ENCODE results near the gene UTP14C.
"Not testable (repeated sequence)": the region's sequence is repeated elsewhere in the genome, so short reads cannot be mapped to it uniquely, and the experiment has no call there.

Gene UTP14C

DNA sequence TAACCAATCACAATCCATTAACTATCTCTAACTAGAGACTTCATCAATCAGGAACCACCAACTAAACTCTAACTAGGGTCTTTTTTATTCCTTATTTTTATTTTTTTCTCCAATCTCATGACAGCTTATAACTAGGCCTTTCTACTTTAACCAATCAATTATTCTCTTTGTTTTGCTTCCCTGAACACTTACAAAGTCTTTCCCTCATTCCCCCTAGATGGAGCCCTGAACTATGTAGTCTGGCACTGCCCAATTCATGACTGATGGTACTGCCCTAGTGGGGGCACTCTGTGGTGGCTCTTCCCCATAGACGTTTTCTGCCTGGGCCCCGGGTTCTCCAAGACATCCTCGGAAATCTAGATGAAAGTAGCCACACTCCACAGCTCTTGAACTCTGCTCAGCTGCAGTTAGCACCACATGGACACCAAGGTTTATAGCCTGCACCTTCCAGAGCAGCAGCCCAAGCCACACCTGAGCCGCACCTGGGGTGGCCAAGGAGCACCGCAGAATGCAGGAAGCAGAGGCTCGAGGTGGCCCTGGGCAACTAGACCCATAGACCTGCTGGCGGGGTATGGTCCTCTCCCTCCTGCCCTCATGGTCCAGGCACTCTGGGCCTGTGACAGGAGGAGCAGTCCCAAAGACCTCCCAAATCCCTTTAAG lies 19.9 kb upstream of the UTP14C start:
- DNase-seq, result no peak

DNA sequence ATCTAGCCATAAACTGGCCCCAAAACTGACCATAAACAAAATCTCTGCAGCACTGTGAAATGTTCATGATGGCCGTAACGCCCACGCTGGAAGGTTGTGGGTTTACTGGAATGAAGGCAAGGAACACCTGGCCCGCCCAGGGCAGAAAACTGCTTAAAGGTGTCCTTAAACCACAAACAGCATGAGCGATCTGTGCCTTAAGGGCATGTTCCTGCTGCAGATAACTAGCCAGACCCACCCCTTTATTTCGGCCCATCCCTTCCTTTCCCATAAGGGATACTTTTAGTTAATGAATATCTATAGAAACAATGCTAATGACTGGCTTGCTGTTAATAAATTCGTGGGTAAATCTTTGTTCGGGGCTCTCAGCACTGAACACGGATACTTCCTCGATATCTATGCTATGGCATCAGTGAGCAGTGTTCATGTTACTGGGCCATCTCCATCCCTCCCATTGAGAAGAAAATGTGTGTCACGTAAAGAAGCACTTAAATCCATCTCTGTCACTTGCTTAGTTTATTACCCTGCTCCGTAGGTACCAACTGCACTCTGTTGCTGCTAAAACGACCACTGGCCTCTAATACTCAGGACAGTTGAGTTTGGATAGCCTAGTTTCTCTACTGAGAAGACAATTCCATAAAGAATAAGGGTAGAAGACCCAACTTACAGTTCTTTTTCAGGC lies 18.5 kb upstream of the UTP14C start:
- no peak for DNase-seq

- no peak for DNase-seq
Measured at GRCh38 chr13:52006523-52007245, 17.8 kb upstream of the UTP14C start.

GRCh38 chr13:52009946-52010345 lies 14.5 kb upstream of the UTP14C start:
- no peak for DNase-seq

DNA sequence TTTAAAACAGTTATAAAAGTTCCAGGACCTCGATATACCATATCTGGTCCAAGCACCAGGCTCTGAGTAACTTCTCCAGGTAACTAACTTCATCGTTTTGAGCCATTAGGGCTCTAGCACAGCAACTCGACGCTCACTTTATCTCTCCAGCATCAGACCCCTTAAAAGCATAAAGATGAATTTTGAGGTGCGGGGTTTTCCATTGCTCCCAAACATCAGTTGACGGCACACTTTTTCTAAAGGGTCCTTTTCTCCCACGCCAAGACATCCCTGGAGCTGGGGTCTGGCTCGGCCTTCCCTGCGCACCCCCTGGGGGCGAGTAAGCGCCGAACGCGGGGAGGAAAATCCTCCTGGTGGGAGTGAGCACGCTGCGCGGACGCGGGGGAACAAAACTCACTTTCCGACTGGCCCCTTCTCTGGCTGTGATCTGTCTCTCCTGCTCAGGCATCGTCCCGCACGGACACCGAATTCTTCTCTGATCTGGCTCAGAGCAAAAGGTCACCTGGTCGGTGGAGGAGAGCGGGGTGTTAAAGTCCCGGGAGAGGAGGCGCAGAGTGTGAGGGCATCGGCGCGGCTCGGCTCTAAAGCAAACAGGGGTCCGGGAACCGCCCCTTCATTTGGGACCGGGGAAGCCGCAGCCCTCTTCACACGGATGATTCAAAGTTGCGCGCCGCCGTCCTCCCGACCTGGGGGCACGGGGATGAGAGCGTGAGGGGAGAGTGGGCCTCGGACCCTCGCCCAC lies 13.4 kb upstream of the UTP14C start, which contains the start of gene ATP7B:
Gene ATP7B, minus strand, starts transcription at position 561 of the 742 bp plus-strand sequence. Its CDS starts 113 bp downstream, at position 448.
- DNase-seq, result peak; percentile 14

GRCh38 chr13:52011632-52012511 lies 12.6 kb upstream of the UTP14C start, which contains the start of gene ALG11:
Gene ALG11, plus strand, starts transcription at chr13:52012398. Its CDS starts 21 bp downstream, at chr13:52012419.
- peak; percentile 100 for DNase-seq

DNA sequence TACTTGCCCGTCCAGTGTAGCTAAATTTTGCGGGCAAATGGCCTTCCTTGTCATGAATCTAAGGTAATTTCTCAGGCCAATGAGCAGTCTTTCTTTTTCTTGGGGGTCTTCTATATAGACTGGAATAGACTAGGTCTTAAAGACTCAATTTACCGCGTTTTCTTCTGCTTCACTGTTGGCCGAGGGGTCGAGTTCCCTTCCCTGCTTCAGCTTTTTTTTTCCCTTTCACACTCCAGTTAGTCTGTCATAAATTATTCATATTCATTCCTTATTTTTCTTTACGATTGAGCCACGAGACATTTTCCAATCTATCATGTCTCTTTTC lies 12.0 kb upstream of the UTP14C start:
- DNase-seq, result no peak

- DNase-seq, result no peak
Measured at GRCh38 chr13:52016296-52016695, 8.2 kb upstream of the UTP14C start.

DNA sequence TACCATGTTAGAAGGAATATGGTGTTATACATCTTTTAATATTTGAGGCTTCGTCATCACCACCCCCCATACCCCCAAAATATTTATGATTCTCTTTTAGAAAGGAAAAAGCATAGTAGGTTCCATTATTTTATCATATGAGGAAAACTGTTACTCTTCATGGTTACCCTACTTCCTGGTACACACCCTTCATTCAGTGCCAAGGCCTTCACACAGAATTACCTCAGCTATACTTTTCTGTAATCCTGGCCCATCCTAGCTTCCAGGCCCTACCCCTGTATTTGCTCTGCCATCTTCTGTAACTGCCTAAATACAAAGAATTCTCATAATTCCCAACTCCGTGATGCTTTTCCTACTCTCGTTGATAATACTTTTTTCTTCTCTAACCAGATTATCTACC lies 4.3 kb upstream of the UTP14C start:
- DNase-seq, result no peak

DNA sequence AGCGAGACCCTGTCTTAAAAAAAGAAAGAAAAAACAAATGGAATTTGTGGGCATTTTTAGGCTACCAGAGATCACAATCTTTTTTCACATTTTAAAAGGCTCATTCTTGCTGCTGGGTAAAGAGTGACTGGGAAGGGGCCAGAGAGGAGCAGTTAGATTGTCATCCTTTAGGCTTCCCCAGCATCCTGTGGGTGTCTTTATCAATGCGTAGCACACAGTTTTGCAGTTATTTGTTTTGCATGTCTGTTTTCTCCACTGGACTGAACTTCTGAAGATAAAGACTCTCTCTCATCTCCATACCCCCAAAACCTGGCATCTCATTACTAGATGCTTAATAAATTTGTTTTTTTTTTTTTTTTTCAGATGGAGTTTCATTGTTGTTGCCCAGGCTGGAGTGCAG lies 2.1 kb upstream of the UTP14C start:
- DNase-seq, result no peak

DNA sequence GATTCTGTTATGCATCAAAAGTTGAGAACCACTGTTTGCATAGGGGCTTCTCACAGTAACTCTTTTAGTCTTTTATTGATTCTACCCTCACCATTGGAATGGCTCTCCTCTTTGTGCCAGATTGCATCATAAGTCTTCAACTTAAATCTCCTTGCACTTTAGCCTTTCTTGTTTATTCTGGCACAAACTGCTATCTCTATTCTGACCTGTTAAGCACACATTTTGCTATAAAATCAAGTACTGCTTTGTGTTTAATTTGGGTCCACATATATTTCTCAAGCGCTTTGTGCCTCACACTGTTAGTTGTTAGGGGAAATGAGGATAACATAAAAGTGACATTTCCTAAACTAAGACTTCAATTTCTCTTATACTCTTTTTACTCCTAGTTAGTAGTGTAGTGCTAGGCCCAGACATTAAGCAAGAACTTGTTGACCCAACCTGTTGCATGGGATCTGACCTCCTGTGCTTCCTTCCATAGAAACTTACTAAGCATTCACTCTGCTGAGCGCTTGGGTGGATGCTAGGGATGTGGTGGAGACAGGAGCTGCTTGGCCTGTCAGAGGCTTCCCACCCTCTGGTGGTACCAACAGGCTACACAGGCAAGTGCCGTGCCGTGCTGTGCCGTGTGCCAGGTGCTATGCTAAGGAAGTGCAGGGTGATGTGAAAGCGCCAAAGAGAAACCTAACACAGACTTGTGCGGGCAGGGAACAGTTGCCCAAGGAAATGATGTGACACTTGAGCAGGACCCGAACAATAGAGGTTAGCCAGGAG lies 1.2 kb downstream of the UTP14C start:
- no peak for DNase-seq

DNA sequence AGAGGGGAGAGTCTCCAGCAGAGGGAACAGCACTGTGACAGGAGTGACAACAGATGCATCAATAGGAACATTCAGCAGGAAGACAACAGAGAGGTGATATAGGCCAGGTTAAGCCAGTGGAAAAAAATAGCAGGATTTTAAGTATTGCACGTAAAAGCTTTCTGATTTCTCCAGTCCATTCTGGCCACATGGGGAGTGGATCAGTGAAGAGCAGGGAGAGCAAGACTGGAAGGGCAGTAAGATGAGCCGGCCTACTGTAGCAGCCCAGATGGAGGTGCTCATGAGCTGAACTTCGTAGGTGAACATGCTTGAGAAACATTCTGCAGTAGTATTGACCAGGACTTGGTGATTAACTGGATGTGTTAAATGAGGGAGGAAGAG lies 1.7 kb downstream of the UTP14C start:
- DNase-seq, result no peak

GRCh38 chr13:52027832-52028231 lies 3.3 kb downstream of the UTP14C start:
- DNase-seq, result no peak

DNA sequence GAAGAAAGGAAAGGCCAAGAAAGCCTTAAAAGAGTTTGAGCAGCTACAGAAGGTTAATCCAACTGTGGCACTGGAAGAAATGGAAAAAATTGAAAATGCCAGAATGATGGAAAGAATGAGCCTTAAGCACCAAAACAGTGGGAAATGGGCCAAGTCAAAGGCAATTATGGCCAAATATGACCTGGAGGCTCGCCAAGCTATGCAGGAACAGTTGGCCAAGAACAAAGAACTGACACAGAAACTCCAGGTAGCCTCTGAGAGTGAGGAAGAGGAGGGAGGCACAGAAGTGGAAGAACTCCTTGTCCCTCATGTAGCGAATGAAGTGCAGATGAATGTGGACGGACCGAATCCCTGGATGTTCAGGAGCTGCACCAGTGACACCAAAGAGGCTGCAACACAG lies 5.1 kb downstream of the UTP14C start:
- no peak for DNase-seq

GRCh38 chr13:52030401-52030800 lies 5.9 kb downstream of the UTP14C start:
- not testable (repeated sequence) for DNase-seq

DNA sequence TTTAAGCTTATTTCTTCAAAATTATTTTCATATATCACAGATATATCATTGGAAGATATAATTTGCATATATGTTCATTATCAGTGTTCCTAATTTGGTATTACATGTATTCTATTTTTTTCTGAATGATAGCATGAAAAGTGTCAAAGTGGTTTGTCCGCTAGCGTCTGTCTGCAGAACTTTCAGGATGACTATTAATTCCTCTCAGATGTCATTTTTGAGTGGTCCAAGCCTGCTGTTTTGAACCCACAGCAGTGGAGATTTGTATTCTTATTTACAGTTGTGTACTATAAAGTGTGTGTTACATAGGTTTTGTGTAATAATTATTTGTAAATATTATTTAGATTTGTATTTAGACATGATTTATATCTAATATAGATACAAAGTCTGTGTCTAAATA lies 8.5 kb downstream of the UTP14C start:
- no peak for DNase-seq

- no peak for DNase-seq
Measured at GRCh38 chr13:52034616-52035226, 10.2 kb downstream of the UTP14C start.

DNA sequence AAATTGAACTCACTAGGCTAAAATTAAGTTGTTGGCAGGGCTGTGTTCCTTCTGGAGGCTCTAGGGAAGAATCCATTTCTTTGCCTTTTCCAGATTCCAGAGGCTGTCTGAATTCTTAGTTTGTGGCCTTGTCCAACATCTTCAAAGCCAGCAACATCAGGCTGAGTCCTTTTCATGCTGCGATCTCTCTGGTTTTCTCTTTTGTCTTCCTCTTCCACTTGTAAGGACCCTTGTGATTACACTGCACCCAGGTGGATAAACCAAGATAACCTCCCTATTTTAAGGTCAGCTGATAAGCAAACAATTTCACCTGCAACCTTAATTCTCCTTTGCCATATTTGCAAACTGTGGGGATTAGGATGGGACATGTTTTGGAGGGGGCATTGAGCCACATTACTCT lies 11.5 kb downstream of the UTP14C start:
- no peak for DNase-seq

DNA sequence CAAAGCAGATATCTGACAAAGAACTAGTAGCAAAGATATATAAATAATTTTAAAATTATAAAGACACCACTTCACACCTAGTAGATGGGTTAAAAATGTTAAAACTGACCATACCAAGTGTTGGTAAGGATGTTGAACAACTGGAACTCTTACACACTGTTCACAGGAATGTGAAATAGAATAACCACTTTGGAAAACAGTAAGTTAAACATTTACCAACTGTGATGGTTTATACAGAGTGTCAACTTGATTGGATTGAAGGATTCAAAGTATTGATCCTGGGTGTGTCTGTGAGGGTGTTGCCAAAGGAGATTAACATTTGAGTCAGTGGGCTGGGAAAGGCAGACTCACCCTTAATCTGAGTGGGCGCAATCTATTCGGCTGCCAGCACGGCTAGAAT lies 19.2 kb downstream of the UTP14C start:
- no peak for DNase-seq

GRCh38 chr13:52047463-52047862 lies 23.0 kb downstream of the UTP14C start:
- DNase-seq, result no peak

- no peak for DNase-seq
Measured at GRCh38 chr13:52048516-52048915, 24.0 kb downstream of the UTP14C start.
